HEK293 (cell line): ENCODE data around the gene EZH2.

Source experiments
- CTCF ChIA-PET: fragments of 350-600 bp; formaldehyde crosslinking; extraction: SDS; loops from one replicate; lab custom pipeline; 2021; ENCODE audit warnings: antibody characterized with exemption; lab: Yijun Ruan, JAX
- POLR2A ChIA-PET: fragments of 300-600 bp; formaldehyde crosslinking; extraction: SDS; loops from one replicate; lab custom pipeline; 2020; ENCODE audit warnings: antibody characterized with exemption, inconsistent platforms; lab: Yijun Ruan, JAX
- H3K27ac ChIP-seq: fragments of 200-500 bp; sonication (Bioruptor generic); 2 replicates; pipeline ENCODE4 v1.5.1; 2014; ENCODE audit warnings: low read depth, low read length, control low read depth, inconsistent platforms; ENCODE audit errors: extremely low read depth
- H3K36me3 ChIP-seq, 2 experiments: fragments of 200-500 bp in 1 of 2; sonication (Bioruptor generic) in 1 of 2; 1 replicate in 1 of 2; 2 replicates in 1 of 2; pipeline ENCODE4 v1.5.1; 2014 to 2017; ENCODE audit warnings: inconsistent platforms in 2 of 2, low read length in 2 of 2; ENCODE audit not compliant: control insufficient read depth in 2 of 2, insufficient read depth in 1 of 2
- H3K4me1 ChIP-seq: fragments of 200-500 bp; sonication (Bioruptor generic); 2 replicates; pipeline ENCODE4 v1.5.1; 2014; ENCODE audit warnings: mild to moderate bottlenecking, low read length, inconsistent platforms; ENCODE audit not compliant: control insufficient read depth, insufficient read depth
- H3K4me3 ChIP-seq: 2 replicates; pipeline ENCODE4 v1.5.1; 2011; ENCODE audit warnings: low read depth, mild to moderate bottlenecking, control low read depth, low read length, moderate library complexity
- H3K9me3 ChIP-seq: fragments of 200-500 bp; sonication (Bioruptor generic); 2 replicates; pipeline ENCODE4 v1.5.1; 2014; ENCODE audit warnings: low read depth, low read length, inconsistent platforms; ENCODE audit not compliant: control insufficient read depth, insufficient read depth
- BCL11A ChIP-seq: fragments of 450-650 bp; formaldehyde crosslinking; IDR thresholded peaks from 2 replicates; pipeline ENCODE4 v1.5.1; 2016; ENCODE audit warnings: low read depth, missing biosample characterization, missing genetic modification characterization
- OSR2 ChIP-seq: fragments of 450-650 bp; formaldehyde crosslinking; IDR thresholded peaks from 2 replicates; pipeline ENCODE4 v1.5.1; 2016; ENCODE audit warnings: missing biosample characterization, missing genetic modification characterization
- REPIN1 ChIP-seq: fragments of 450-650 bp; formaldehyde crosslinking; IDR thresholded peaks from 2 replicates; pipeline ENCODE4 v1.5.1; 2017; ENCODE audit warnings: missing biosample characterization, missing genetic modification characterization, low read depth
- ZNF16 ChIP-seq: fragments of 450-650 bp; formaldehyde crosslinking; IDR thresholded peaks from 2 replicates; pipeline ENCODE4 v1.5.1; 2016; ENCODE audit warnings: low read depth, missing biosample characterization, missing genetic modification characterization
- ZNF19 ChIP-seq: fragments of 450-650 bp; formaldehyde crosslinking; IDR thresholded peaks from 2 replicates; pipeline ENCODE4; 2016; ENCODE audit warnings: missing biosample characterization, missing genetic modification characterization, low read depth
- ZNF223 ChIP-seq: fragments of 450-650 bp; formaldehyde crosslinking; IDR thresholded peaks from 2 replicates; pipeline ENCODE4 v1.5.1; 2016; ENCODE audit warnings: missing biosample characterization, missing genetic modification characterization
- ZNF23 ChIP-seq: fragments of 450-650 bp; formaldehyde crosslinking; IDR thresholded peaks from 2 replicates; pipeline ENCODE4 v1.5.1; 2016; ENCODE audit warnings: missing biosample characterization, missing genetic modification characterization, borderline replicate concordance
- ZNF292 ChIP-seq: fragments of 450-650 bp; formaldehyde crosslinking; IDR thresholded peaks from 2 replicates; pipeline ENCODE4 v1.5.1; 2016; ENCODE audit warnings: low read depth, missing biosample characterization, missing genetic modification characterization, borderline replicate concordance
- ZNF366 ChIP-seq: fragments of 450-650 bp; formaldehyde crosslinking; conservative IDR thresholded peaks from 2 replicates; pipeline ENCODE4 v1.5.1; 2016; ENCODE audit warnings: missing biosample characterization, missing genetic modification characterization
- ZNF416 ChIP-seq: fragments of 450-650 bp; formaldehyde crosslinking; IDR thresholded peaks from 2 replicates; pipeline ENCODE4 v1.5.1; 2016; ENCODE audit warnings: missing biosample characterization, missing genetic modification characterization
- ZNF423 ChIP-seq: fragments of 450-650 bp; formaldehyde crosslinking; IDR thresholded peaks from 2 replicates; pipeline ENCODE4 v1.5.1; 2016; ENCODE audit warnings: missing biosample characterization, missing genetic modification characterization
- ZNF544 ChIP-seq: fragments of 450-650 bp; formaldehyde crosslinking; IDR thresholded peaks from 2 replicates; pipeline ENCODE4 v1.5.0; 2017; ENCODE audit warnings: missing biosample characterization, missing genetic modification characterization
- ZNF555 ChIP-seq: fragments of 450-650 bp; formaldehyde crosslinking; conservative IDR thresholded peaks from 2 replicates; pipeline ENCODE4 v1.5.1; 2017; ENCODE audit warnings: missing biosample characterization, mild to moderate bottlenecking, missing genetic modification characterization, inconsistent platforms
- ZNF658 ChIP-seq: fragments of 450-650 bp; formaldehyde crosslinking; IDR thresholded peaks from 2 replicates; pipeline ENCODE4; 2016; ENCODE audit warnings: missing biosample characterization, missing genetic modification characterization

The EZH2 gene

DNA sequence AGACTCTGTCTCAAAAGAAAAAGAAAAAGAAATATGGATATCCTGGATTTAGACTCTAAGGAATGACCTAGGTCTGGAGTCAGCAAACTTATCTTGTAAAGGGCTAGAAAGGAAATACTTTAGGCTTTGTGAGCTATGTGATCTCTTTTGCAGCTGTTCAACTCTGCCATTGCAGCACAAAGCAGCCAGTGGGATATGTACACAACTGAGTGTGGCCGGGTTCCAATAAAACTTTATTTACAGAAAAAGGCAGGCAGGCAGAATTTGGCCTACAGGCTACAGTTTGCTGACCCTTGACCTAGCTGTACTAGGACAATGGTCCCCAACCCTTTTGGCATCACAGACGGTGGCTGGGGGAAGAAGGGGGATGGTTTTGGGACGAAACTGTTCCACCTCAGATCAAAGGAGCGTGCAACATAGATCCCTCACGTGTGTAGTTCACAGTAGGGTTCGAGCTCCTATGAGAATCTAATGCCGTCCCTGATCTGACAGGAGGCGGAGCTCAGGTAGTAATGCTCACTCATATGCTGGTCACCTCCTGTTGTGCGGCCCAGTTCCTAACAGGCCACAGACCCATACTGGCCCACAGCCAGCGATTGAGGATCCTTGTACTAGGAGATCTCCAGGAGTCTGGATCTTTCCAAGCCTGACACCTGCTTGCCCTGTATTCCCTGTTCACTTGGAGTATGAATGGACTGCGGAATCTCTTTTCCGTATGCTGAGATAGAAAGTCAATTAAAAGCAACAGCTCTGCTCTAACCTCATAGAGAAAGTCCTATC, 122.4 kb downstream of the EZH2 start:
- ChIA-PET CTCF (no interaction called here), POLR2A (no interaction called here)
- TF ChIP-seq ZNF19 (tag by site-specific recombination) (no peak), BCL11A (tag by site-specific recombination) (no peak), ZNF16 (tag by site-specific recombination) (no peak), ZNF423 (tag by site-specific recombination) (no peak), ZNF23 (tag by site-specific recombination) (no peak), ZNF366 (tag by site-specific recombination) (no peak), ZNF292 (tag by site-specific recombination) (no peak), ZNF544 (no peak), OSR2 (tag by site-specific recombination) (no peak), REPIN1 (tag by site-specific recombination) (no peak), ZNF555 (tag by site-specific recombination) (no peak), ZNF416 (tag by site-specific recombination) (no peak), ZNF223 (tag by site-specific recombination) (no peak), ZNF658 (no peak)
- no peak overlapping the region for H3K27ac ChIP-seq
- H3K36me3 ChIP-seq: peaks cover 3 to 57% of the 10 kb centered on the region in 2 experiments; a peak in 2 of 3 replicates
- no peaks in the 10 kb centered on the region for H3K4me1 ChIP-seq
- no peaks in the 10 kb centered on the region for H3K9me3 ChIP-seq
- no peak overlapping the region for H3K4me3 ChIP-seq
